ENCODE data around the gene SLC18B1.

GRCh38 chr6:132731086-132731485 lies 67.4 kb downstream of the SLC18B1 start:
- TF ChIP-seq ZBTB33 (IDR thresholded peaks at IDR 0.05; ENCODE audit: borderline replicate concordance, low read depth): no peak
- TF ChIP-seq JUND (IDR thresholded peaks at IDR 0.05): no peak
- TF ChIP-seq TCF12 (IDR thresholded peaks at IDR 0.05): no peak
- no peak for TF ChIP-seq NFIC (IDR thresholded peaks at IDR 0.05; ENCODE audit: borderline replicate concordance)
- TF ChIP-seq, protein P1, sequence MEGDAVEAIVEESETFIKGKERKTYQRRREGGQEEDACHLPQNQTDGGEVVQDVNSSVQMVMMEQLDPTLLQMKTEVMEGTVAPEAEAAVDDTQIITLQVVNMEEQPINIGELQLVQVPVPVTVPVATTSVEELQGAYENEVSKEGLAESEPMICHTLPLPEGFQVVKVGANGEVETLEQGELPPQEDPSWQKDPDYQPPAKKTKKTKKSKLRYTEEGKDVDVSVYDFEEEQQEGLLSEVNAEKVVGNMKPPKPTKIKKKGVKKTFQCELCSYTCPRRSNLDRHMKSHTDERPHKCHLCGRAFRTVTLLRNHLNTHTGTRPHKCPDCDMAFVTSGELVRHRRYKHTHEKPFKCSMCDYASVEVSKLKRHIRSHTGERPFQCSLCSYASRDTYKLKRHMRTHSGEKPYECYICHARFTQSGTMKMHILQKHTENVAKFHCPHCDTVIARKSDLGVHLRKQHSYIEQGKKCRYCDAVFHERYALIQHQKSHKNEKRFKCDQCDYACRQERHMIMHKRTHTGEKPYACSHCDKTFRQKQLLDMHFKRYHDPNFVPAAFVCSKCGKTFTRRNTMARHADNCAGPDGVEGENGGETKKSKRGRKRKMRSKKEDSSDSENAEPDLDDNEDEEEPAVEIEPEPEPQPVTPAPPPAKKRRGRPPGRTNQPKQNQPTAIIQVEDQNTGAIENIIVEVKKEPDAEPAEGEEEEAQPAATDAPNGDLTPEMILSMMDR (IDR thresholded peaks at IDR 0.05): no peak
- no peak for TF ChIP-seq POLR2AphosphoS5 (IDR thresholded peaks at IDR 0.05; ENCODE audit: low read depth, low read length)
- TF ChIP-seq GABPA (IDR thresholded peaks at IDR 0.05; ENCODE audit: low read depth): no peak
- TF ChIP-seq NRF1 (IDR thresholded peaks at IDR 0.05; ENCODE audit: low read depth, low read length): no peak
- TF ChIP-seq FOXJ3 (CRISPR knock-in tag; IDR thresholded peaks at IDR 0.05): no peak
- TF ChIP-seq SMC3 (IDR thresholded peaks at IDR 0.05; ENCODE audit: low read depth, low read length): no peak
- TF ChIP-seq, protein P2, sequence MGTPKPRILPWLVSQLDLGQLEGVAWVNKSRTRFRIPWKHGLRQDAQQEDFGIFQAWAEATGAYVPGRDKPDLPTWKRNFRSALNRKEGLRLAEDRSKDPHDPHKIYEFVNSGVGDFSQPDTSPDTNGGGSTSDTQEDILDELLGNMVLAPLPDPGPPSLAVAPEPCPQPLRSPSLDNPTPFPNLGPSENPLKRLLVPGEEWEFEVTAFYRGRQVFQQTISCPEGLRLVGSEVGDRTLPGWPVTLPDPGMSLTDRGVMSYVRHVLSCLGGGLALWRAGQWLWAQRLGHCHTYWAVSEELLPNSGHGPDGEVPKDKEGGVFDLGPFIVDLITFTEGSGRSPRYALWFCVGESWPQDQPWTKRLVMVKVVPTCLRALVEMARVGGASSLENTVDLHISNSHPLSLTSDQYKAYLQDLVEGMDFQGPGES (IDR thresholded peaks at IDR 0.05; ENCODE audit: low read depth, low read length): no peak
- no peak for TF ChIP-seq FOXM1 (IDR thresholded peaks at IDR 0.05; ENCODE audit: low read depth)

Measured in SK-N-SH (cell line).